GM12878 (cell line): ENCODE measurements around the gene SRSF10. TPM values are rescaled to one million over a fixed set of nuclear protein-coding genes. Genes with fewer than 3 reads are reported as not detected.

Experiments
- ATAC-seq: fragments of 200-7000 bp; cut with Tn5 transposase; 3 replicates; pipeline ENCODE4 v1.9.1; 2020; ENCODE audit warnings: mild to moderate bottlenecking, moderate library complexity
- BruUV-seq: library from RNA; stranded (reverse); fragments of 400-500 nt; replicated peaks from 2 replicates; lab custom pipeline; 2021; lab: Mats Ljungman, UMichigan
- CTCF ChIA-PET: fragments of 300-600 bp; sonication (Branson Sonifier 250); formaldehyde crosslinking; extraction: SDS; loops from one replicate; lab custom pipeline; 2021; ENCODE audit warnings: inconsistent platforms; lab: Yijun Ruan, JAX
- POLR2A ChIA-PET: fragments of 350-600 bp; formaldehyde crosslinking; extraction: SDS; loops from one replicate; lab custom pipeline; 2021; ENCODE audit warnings: inconsistent platforms; lab: Charles Lee
- RAD21 ChIA-PET: fragments of 300-600 bp; sonication (Branson Sonifier 250); formaldehyde crosslinking; loops from one replicate; lab custom pipeline; 2023; ENCODE audit warnings: antibody characterized with exemption; ENCODE audit not compliant: unreplicated experiment; lab: Charles Lee
- SMC1A ChIA-PET: fragments of 300-600 bp; sonication (Branson Sonifier 250); formaldehyde crosslinking; loops from one replicate; lab custom pipeline; 2023; ENCODE audit not compliant: unreplicated experiment, uncharacterized antibody; lab: Charles Lee
- DNase-seq: peaks from one replicate; pipeline ENCODE4 v3.0.0-alpha.2; 2011; ENCODE audit warnings: low read depth, low spot score
- FAIRE-seq: peaks from 3 replicates; lab custom pipeline; 2011; peaks lifted over from hg19 to GRCh38; lab: Jason Lieb, UNC
- H2AFZ ChIP-seq: 2 replicates; pipeline ENCODE4 v1.6.0; 2011; ENCODE audit warnings: low read depth, low read length, control low read depth; ENCODE audit not compliant: control insufficient read depth
- H3K27ac ChIP-seq: 2 replicates; pipeline ENCODE4 v1.5.1; 2011; ENCODE audit warnings: control low read depth; ENCODE audit not compliant: control insufficient read depth, insufficient read depth
- H3K27me3 ChIP-seq, 2 experiments: replicated peaks in 1 of 2; 2 replicates each; pipeline versions ENCODE4 v1.6.0 to v1.6.1; 2011; ENCODE audit warnings: low read length in 1 of 2; ENCODE audit not compliant: control insufficient read depth in 2 of 2, insufficient read depth in 2 of 2
- H3K36me3 ChIP-seq, 2 experiments: 2 replicates each; pipeline ENCODE4 v1.5.1; 2011; ENCODE audit warnings: low read length in 1 of 2; ENCODE audit not compliant: control insufficient read depth in 2 of 2, insufficient read depth in 2 of 2
- H3K4me1 ChIP-seq: 2 replicates; pipeline ENCODE4 v1.6.1; 2011; ENCODE audit warnings: mild to moderate bottlenecking, low read length, moderate library complexity, mixed read lengths; ENCODE audit not compliant: control insufficient read depth, insufficient read depth
- H3K4me2 ChIP-seq: 2 replicates; pipeline ENCODE4 v1.6.0; 2011; ENCODE audit warnings: control low read depth; ENCODE audit not compliant: control insufficient read depth, insufficient read depth
- H3K4me3 ChIP-seq: fragments of 200-600 bp; sonication (generic); 2 replicates; pipeline ENCODE4 v1.5.1; 2016
- H3K79me2 ChIP-seq: 2 replicates; pipeline ENCODE4 v1.6.0; 2011; ENCODE audit warnings: low read length; ENCODE audit not compliant: control insufficient read depth, insufficient read depth
- H3K9ac ChIP-seq: 2 replicates; pipeline ENCODE4 v1.8.0; 2011; ENCODE audit warnings: low read length, control low read depth, mixed read lengths; ENCODE audit not compliant: control insufficient read depth, insufficient read depth
- H3K9me3 ChIP-seq: replicated peaks from 3 replicates; pipeline ENCODE4 v1.5.1; 2011; ENCODE audit warnings: mild to moderate bottlenecking, low read length; ENCODE audit not compliant: control insufficient read depth, insufficient read depth
- H4K20me1 ChIP-seq: 2 replicates; pipeline ENCODE4 v1.6.0; 2011; ENCODE audit not compliant: control insufficient read depth, insufficient read depth
- CBFB ChIP-seq: IDR thresholded peaks from 2 replicates; pipeline ENCODE4 v1.6.1; 2016; ENCODE audit warnings: antibody characterized with exemption, low read depth
- EED ChIP-seq: sonication (generic); IDR thresholded peaks from 2 replicates; pipeline ENCODE4 v1.6.1; 2016; ENCODE audit warnings: antibody characterized with exemption, low read depth
- FOXK2 ChIP-seq: fragments of 450-650 bp; IDR thresholded peaks from 2 replicates; pipeline ENCODE4 v1.6.1; 2017; ENCODE audit warnings: mild to moderate bottlenecking, moderate library complexity
- IKZF1 ChIP-seq: fragments of 450-650 bp; conservative IDR thresholded peaks from 2 replicates; pipeline ENCODE4 v1.6.1; 2017; ENCODE audit warnings: antibody characterized with exemption, mild to moderate bottlenecking
- KDM1A ChIP-seq: fragments of 200-600 bp; sonication (generic); IDR thresholded peaks from 2 replicates; pipeline ENCODE4 v1.6.1; 2016; ENCODE audit warnings: borderline replicate concordance
- PAX8 ChIP-seq: fragments of 450-650 bp; IDR thresholded peaks from 2 replicates; pipeline ENCODE4 v1.6.1; 2017; ENCODE audit warnings: mild to moderate bottlenecking, moderate library complexity
- RAD21 ChIP-seq: IDR thresholded peaks from 2 replicates; pipeline ENCODE4 v1.6.1; 2011; ENCODE audit warnings: mild to moderate bottlenecking, low read depth, low read length, moderate library complexity; ENCODE audit not compliant: insufficient read depth
- SUZ12 ChIP-seq: fragments of 200-600 bp; sonication (generic); IDR thresholded peaks from one replicate; pipeline ENCODE4 v1.6.1; 2018; ENCODE audit warnings: antibody characterized with exemption, mild to moderate bottlenecking; ENCODE audit not compliant: unreplicated experiment
- ZNF384 ChIP-seq: IDR thresholded peaks from 2 replicates; pipeline ENCODE4 v1.6.1; 2012; ENCODE audit warnings: low read depth, mild to moderate bottlenecking, low read length, improper control_type of control experiment, borderline replicate concordance
- WGBS: methylation state at CpG from one replicate; pipeline ENCODE4 v1.1.6; 2016; ENCODE audit warnings: low lambda C conversion rate; ENCODE audit not compliant: insufficient replicate concordance, insufficient coverage; ENCODE audit errors: missing lambda C conversion rate; 5-methylcytosine and 5-hydroxymethylcytosine counted together
- in situ Hi-C: fragments of 300-500 bp; cut with MboI; formaldehyde crosslinking; loops from 9 replicates; pipeline ENCODE4 v1.14.3; 2018; ENCODE audit warnings: mixed read lengths
- intact Hi-C: fragments of 100-400 bp; cut with micrococcal nuclease; formaldehyde crosslinking; loops from one replicate; pipeline ENCODE4 v1.14.2; 2022; ENCODE audit not compliant: unreplicated experiment
- polyA plus RNA-seq, 11 experiments: library from polyadenylated mRNA; depleted of rRNA in 4 of 11; unstranded in 6 of 11; stranded (reverse) in 5 of 11; fragments of >200 nt; fragmentation: Nextera tagmentation in 4 of 11; fragmentation: Illumina TruSeq in 1 of 11; extraction: Ambion mirVana in 4 of 11; extraction: Trizol in 1 of 11; gene quantifications; 1 replicate in 1 of 11; 2 replicates in 10 of 11; pipeline versions ENCODE4 v1.2.1 to v1.2.3, GENCODE V29; 2011 to 2016; ENCODE audit warnings: inconsistent platforms in 2 of 11, missing spikeins in 2 of 11, low read depth in 1 of 11
- total RNA-seq, 4 experiments: library from RNA; depleted of rRNA in 3 of 4; stranded (reverse); fragments of >200 nt in 3 of 4; fragmentation: Illumina TruSeq in 1 of 4; extraction: Trizol in 1 of 4; gene quantifications; 2 replicates each; pipeline versions ENCODE4 v1.2.1 to v1.2.3, GENCODE V29; 2013 to 2021
- TF ChIP-seq, protein P1 (sequence below): fragments of 450-650 bp; IDR thresholded peaks from 2 replicates; pipeline ENCODE4 v1.6.1; 2017; ENCODE audit warnings: mild to moderate bottlenecking
- TF ChIP-seq, protein P2 (sequence below): fragments of 450-650 bp; IDR thresholded peaks from 2 replicates; pipeline ENCODE4 v1.6.1; 2017; ENCODE audit warnings: mild to moderate bottlenecking, moderate library complexity
- TF ChIP-seq, protein P3 (sequence below), 3 experiments: IDR thresholded peaks in 2 of 3; conservative IDR thresholded peaks in 1 of 3; 2 replicates each; pipeline ENCODE4 v1.5.1; 2011; ENCODE audit warnings: low read depth in 3 of 3, low read length in 3 of 3, mild to moderate bottlenecking in 3 of 3, control low read depth in 2 of 3, moderate library complexity in 2 of 3, inconsistent platforms in 1 of 3, mixed read lengths in 1 of 3; ENCODE audit not compliant: control insufficient read depth in 2 of 3, insufficient read depth in 1 of 3; ENCODE audit errors: extremely low read depth in 1 of 3
- TF ChIP-seq, protein P4 (sequence below): IDR thresholded peaks from 2 replicates; pipeline ENCODE4 v1.6.1; 2011; ENCODE audit warnings: mild to moderate bottlenecking, low read depth, low read length, moderate library complexity; ENCODE audit not compliant: insufficient replicate concordance

The SRSF10 gene
- total and polyA plus RNA-seq, 10 of the 15 experiments (the other 5 are each of a cell fraction or from before 2014, with no cell fraction given), result 157 to 279 (median 222) TPM

DNA sequence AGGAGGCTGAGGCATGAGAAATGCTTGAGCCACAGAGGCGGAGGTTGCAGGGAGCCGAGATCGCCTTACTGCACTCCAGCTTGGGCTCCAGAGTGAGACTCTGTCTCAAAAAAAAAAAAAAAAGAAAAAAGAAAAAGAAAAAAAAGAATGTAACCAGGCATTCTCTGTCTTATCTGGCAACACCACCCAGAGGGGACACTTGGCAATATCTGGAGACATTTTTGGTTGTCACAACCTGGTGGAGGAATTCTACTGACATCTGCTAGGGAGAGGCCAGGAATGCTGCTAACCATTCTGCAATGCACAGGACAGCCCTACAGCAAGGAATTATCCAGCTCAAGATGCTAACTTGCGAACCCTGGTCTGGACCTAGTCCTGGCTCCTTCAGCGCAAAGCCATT lies 64.7 kb downstream of the SRSF10 start:
- H3K9me3 ChIP-seq, result no peaks in the 10 kb centered on the region
- H3K36me3 ChIP-seq, result no peaks in the 10 kb centered on the region
- H3K9ac ChIP-seq, result no peak overlapping the region; the same call in 1 of the 2 replicates
- H3K4me1 ChIP-seq, result peaks cover 37% of the 10 kb centered on the region
- H2AFZ ChIP-seq, result no peak overlapping the region
- H4K20me1 ChIP-seq, result no peaks in the 10 kb centered on the region
- FAIRE-seq (no peak), DNase-seq (no peak), ATAC-seq (no peak)
- H3K4me3 ChIP-seq, result no peak overlapping the region
- no TSS peak for BruUV-seq
- peaks cover 30% of the 10 kb centered on the region for H3K79me2 ChIP-seq
- ChIA-PET SMC1A (interaction anchor here (0.8 to 4.4 kb wide), 15 partner anchors 9 to 193 kb away, joined by 3 to 117 read pairs (median 9); partner anchors contain the start of gene PITHD1), POLR2A (interaction anchor here (0.5 to 2.5 kb wide), 5 partner anchors 49 to 136 kb away, joined by 3 to 14 read pairs (median 3); partner anchors contain the start of gene HMGCL), CTCF (interaction anchor here (0.6 to 4.2 kb wide), 16 partner anchors 9 to 144 kb away, joined by 3 to 220 read pairs (median 10); partner anchors contain the start of genes HMGCL and PITHD1), RAD21 (interaction anchor here (0.6 to 3.8 kb wide), 12 partner anchors 8 to 217 kb away, joined by 3 to 175 read pairs (median 12); partner anchors contain the start of genes GALE and HMGCL)
- WGBS, result 100% methylated on average over 3 of the region's 5 CpGs
- H3K27ac ChIP-seq, result peak overlapping the region; percentile 71
- no peaks in the 10 kb centered on the region for H3K27me3 ChIP-seq
- peak overlapping the region; percentile 73; the same call in 1 of the 2 replicates for H3K4me2 ChIP-seq
- in situ Hi-C loops, result loop anchor here (5.0 kb wide), 2 partner anchors 108 to 143 kb away; no protein-coding TSS in a partner anchor
- intact Hi-C loops, result no loop called here
- TF ChIP-seq FOXK2 (no peak), CBFB (no peak), KDM1A (no peak), ZNF384 (peak; percentile 85), PAX8 (no peak), RAD21 (peak; percentile 57), EED (no peak), SUZ12 (no peak), IKZF1 (no peak)
- TF ChIP-seq, protein P1, sequence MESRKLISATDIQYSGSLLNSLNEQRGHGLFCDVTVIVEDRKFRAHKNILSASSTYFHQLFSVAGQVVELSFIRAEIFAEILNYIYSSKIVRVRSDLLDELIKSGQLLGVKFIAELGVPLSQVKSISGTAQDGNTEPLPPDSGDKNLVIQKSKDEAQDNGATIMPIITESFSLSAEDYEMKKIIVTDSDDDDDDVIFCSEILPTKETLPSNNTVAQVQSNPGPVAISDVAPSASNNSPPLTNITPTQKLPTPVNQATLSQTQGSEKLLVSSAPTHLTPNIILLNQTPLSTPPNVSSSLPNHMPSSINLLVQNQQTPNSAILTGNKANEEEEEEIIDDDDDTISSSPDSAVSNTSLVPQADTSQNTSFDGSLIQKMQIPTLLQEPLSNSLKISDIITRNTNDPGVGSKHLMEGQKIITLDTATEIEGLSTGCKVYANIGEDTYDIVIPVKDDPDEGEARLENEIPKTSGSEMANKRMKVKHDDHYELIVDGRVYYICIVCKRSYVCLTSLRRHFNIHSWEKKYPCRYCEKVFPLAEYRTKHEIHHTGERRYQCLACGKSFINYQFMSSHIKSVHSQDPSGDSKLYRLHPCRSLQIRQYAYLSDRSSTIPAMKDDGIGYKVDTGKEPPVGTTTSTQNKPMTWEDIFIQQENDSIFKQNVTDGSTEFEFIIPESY, result no peak
- TF ChIP-seq, protein P2, sequence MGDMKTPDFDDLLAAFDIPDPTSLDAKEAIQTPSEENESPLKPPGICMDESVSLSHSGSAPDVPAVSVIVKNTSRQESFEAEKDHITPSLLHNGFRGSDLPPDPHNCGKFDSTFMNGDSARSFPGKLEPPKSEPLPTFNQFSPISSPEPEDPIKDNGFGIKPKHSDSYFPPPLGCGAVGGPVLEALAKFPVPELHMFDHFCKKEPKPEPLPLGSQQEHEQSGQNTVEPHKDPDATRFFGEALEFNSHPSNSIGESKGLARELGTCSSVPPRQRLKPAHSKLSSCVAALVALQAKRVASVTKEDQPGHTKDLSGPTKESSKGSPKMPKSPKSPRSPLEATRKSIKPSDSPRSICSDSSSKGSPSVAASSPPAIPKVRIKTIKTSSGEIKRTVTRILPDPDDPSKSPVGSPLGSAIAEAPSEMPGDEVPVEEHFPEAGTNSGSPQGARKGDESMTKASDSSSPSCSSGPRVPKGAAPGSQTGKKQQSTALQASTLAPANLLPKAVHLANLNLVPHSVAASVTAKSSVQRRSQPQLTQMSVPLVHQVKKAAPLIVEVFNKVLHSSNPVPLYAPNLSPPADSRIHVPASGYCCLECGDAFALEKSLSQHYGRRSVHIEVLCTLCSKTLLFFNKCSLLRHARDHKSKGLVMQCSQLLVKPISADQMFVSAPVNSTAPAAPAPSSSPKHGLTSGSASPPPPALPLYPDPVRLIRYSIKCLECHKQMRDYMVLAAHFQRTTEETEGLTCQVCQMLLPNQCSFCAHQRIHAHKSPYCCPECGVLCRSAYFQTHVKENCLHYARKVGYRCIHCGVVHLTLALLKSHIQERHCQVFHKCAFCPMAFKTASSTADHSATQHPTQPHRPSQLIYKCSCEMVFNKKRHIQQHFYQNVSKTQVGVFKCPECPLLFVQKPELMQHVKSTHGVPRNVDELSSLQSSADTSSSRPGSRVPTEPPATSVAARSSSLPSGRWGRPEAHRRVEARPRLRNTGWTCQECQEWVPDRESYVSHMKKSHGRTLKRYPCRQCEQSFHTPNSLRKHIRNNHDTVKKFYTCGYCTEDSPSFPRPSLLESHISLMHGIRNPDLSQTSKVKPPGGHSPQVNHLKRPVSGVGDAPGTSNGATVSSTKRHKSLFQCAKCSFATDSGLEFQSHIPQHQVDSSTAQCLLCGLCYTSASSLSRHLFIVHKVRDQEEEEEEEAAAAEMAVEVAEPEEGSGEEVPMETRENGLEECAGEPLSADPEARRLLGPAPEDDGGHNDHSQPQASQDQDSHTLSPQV, result no peak
- TF ChIP-seq, protein P3, sequence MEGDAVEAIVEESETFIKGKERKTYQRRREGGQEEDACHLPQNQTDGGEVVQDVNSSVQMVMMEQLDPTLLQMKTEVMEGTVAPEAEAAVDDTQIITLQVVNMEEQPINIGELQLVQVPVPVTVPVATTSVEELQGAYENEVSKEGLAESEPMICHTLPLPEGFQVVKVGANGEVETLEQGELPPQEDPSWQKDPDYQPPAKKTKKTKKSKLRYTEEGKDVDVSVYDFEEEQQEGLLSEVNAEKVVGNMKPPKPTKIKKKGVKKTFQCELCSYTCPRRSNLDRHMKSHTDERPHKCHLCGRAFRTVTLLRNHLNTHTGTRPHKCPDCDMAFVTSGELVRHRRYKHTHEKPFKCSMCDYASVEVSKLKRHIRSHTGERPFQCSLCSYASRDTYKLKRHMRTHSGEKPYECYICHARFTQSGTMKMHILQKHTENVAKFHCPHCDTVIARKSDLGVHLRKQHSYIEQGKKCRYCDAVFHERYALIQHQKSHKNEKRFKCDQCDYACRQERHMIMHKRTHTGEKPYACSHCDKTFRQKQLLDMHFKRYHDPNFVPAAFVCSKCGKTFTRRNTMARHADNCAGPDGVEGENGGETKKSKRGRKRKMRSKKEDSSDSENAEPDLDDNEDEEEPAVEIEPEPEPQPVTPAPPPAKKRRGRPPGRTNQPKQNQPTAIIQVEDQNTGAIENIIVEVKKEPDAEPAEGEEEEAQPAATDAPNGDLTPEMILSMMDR (IDR thresholded peaks at IDR 0.05 in 2 of 3, conservative IDR thresholded peaks at IDR 0.05 in 1 of 3; ENCODE audit: control insufficient read depth in 2 of 3, extremely low read depth in 1 of 3, insufficient read depth in 1 of 3, low read depth in 3 of 3, low read length in 3 of 3), result peak in 2 of 3 experiments; percentile 7 to 34; a peak in 1 of 6 replicates
- TF ChIP-seq, protein P4, sequence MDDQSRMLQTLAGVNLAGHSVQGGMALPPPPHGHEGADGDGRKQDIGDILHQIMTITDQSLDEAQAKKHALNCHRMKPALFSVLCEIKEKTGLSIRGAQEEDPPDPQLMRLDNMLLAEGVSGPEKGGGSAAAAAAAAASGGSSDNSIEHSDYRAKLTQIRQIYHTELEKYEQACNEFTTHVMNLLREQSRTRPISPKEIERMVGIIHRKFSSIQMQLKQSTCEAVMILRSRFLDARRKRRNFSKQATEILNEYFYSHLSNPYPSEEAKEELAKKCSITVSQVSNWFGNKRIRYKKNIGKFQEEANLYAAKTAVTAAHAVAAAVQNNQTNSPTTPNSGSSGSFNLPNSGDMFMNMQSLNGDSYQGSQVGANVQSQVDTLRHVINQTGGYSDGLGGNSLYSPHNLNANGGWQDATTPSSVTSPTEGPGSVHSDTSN, result no peak
